HG02642 (cell line): ENCODE results near the gene BCL7A.
"Not testable (repeated sequence)": the region's sequence is repeated elsewhere in the genome, so short reads cannot be mapped to it uniquely, and the experiment has no call there.

Experiments used
- ATAC-seq: cut with Tn5 transposase; IDR thresholded peaks from one replicate; pipeline ENCODE4 v1.9.1; 2021; ENCODE audit warnings: mild to moderate bottlenecking; ENCODE audit not compliant: unreplicated experiment, poor library complexity

Gene BCL7A

DNA sequence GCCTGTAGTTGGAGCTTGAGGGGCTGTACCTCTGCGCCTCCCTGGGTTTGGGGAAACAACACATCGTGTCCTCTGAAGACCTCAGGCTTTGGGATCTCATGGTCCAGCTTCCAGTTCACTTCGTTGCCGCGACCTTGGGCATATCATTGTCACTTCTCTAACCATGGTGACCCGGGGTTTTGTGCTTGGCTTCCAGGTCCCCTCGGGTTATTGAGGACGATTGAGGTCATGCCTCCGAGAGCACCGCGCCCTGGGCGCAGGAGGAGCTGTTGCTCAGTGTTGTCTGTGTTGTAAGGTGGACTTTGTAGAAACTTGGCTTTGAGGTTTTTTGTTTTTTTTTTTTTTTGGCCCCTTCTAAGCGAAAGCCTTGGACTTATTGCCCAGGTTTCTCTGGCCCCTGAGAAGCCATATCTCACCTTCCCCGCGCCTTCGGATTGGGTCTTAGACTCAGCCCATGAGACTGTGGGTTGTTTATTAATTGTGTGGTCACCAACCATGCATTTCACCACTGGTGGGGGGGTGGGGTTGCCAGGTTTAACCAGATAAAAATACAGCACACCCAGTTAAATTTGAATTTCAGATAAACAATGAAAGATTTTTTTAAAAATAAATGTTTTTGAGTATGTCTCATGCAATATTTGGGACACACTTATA is 2.6 kb downstream of the BCL7A start:
- no peak for ATAC-seq

DNA sequence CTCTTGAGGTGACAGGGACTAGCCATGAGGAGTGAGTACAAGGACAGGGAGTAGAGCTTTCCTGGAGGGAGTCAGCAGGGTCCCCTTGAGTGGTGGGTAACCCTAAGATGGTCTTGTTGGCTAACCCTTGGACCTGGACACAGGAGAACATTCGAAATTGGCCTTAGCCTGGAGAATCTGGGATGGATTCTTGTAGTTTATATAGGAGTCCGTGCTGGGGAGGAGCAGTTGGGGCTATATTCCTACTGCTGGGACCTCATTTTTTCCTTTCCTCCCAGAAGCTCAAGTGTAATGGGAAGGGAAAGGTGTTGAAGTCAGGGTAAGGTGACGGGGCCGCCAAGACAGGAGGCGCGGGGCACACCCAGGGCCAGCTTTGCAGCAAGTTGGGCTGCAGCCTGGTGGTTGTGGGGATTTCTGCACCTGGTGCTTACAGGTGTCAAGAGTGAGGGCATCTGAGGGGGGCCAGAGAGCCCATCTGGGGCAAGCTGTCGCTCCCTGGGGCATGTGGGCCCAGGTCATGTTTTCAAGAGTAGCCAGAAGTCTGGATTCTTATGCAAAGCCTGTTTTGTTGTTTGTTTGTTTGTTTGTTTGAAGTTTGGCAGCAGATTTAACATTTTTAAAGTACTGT is 5.1 kb downstream of the BCL7A start:
- no peak for ATAC-seq

DNA sequence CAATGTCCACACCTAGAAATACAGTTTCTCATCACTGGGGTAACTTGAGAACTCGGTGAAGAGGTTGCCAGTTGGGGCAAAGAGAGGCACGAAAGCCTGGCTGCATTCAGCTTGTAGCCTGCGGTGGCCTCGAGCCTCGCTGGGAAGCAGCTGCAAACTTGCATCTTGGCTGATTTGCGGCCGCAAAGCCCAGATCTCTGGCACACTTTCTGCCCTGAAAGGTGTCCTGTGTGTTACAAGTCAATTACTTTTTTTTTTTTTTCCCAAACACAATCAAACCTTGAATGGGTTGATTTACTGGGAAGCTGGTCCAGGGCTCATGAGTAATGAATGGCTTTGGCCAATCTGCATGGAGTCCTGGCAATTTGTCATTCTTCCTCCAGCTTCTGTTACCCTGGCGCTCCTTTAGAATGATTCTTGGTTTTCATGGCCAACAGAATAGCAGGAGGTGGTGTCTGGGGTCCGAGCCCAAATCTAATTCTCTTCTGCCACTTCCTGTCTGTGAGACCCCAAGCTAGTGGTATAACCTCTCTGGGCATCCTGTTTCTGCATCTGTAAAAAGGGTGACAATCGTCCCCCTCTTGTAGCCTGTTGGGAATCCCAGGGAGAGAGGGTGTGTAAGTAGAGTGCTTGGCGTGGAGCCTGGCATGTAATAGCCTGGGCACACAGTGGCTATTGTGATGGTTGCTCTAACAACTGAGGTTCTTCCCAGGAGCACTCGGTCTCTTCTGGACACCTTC is 6.7 kb downstream of the BCL7A start:
- no peak for ATAC-seq

GRCh38 chr12:122028905-122029560 is 7.3 kb downstream of the BCL7A start:
- peak; percentile 51 for ATAC-seq

DNA sequence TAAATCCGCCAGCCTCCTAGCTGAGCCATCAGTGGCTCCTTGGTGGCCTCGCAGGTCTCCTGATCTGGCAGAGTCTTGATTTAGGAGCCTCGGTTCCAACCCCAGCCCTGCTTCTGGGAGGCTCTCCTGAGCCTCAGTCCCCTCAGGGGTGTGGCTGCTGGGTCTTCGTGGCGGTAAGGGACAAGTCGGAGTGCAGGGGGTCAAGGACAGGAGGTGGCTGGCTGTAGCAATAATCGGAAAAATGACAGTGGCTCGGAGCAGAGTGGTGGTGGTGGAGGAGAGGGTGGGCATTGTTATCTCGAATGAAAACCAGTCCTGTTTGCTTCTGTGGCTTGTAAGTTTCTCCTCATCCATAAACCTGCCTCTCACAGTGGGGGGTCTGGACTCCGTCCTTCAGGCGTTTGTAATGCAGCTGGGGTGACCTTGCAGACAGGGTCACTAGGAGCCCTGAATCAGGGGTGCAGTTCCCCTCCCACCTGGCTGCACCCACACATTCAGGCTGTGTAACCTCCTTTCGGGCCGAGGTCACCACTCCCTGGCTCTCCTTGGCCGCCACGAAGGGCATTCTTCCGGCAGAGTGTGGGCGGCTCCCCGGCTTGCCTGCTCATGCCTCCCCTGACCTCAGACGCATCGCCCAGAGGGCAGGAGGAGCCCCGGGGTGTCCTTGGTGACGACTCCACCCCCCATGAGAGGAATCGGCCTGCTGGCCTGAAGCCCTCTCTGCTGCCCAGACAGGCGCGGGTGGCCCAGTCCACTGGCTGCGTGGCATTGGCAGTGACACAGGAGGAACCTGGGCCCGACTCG is 8.1 kb downstream of the BCL7A start:
- no peak for ATAC-seq

DNA sequence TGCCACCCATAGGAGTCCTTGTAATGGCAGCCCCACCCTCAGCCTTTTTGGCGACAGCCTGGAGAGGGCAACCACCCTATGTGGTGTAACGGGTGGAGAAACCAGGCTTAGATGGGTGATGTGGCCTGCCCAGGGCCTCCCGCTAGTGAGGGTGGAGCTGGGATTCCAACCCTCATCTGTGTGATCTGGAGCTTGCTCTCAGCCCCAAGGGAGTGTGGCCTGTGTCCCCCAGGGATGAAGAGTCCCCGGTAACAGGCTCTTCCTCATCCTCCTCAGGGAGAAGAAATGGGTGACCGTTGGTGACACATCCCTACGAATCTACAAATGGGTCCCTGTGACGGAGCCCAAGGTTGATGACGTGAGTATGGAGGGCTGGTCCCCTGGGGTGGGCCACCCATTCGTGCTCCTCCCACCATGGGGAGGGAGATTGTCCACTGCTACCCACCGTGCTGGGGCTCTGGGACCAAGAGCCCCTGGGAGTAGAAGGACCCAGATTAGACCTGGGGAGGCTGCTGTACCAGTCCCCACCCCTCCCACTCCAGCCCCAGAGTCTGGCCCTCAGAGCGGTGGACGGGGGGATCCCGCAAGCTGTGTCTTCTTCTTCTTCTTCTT is 8.8 kb downstream of the BCL7A start:
- ATAC-seq: no peak

DNA sequence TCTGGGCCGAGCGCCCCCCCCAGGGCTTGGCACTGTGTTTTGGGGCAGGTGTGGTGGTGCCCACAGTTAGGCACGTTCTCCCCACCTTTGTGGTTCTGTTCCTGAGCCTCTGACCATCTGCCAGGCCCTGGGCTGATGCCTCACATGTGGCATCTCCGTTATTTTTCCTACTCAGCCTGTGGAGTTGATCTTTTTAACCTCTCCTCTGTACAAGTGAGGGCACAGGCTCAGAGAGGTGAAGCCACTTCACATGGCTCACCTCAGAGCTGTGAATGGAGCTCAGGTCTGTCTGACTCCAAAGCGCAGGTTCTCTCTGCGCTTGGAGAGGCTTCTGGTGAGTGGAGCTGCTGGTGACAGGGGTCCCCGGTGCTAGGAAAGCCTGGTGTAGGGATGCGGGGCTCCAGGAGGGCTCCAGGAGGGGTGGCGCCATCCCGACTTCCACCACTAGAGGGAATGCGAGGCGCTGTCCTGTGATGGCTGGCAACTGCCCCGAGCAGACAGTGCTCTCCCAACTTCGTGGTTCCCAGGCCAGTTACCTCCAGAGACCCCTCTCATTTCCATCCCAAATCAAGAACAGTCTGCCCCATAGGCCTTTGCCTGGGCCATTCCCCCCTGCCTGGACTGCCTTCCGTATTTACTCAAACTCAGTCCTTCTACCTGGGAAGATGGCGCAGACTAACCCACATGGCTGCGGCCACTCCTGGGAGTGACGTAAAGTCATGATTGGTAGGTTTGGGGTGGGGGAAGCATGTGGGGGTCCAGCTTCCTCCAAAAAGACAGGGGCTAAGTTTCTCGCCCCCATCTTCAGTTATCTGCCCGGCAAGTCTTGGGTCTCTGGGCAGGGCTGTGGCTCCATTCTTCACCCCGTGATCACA is 9.9 kb downstream of the BCL7A start:
- ATAC-seq: no peak

GRCh38 chr12:122032580-122032979 is 10.9 kb downstream of the BCL7A start:
- no peak for ATAC-seq

- no peak for ATAC-seq
Measured at GRCh38 chr12:122035292-122035691, 13.6 kb downstream of the BCL7A start.

DNA sequence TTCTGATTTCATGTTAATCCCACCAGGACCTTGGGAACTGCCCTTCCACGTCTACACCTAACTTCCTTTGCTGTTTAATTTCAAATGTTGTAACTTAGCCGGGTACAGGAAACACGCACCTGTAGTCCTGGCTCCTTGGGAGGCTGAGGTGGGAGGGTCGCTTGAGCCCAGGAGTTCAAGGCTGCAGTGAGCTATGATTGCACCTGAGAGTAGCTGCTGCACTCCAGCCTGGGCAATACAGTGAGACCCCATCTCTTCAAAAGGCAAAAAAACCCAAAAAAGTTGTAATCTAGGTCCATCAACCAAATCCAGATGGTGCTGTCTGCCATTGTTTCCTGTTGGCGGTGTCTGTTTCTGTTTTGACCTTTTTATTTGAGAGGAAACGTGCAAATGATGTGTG is 14.5 kb downstream of the BCL7A start:
- no peak for ATAC-seq

- ATAC-seq: no peak
Measured at GRCh38 chr12:122040579-122041386, 19.1 kb downstream of the BCL7A start.

DNA sequence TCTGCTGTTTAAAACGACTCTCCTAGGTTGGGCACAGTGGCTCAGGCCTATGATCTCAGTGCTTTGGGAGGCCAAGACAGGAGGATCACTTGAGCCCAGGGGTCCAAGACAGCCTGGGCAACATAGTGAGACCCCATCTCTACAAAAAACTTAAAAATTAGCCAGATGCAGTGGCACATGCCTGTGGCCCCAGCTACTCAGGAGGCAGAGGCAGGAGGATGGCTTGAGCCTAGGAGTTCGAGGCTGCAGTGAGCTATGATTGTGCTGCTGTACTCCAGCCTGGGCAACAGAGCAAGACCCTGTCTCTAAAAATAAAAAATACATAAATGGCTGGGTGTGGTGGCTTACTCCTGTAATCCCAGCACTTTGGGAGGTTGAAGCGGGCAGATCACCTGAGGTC is 19.8 kb downstream of the BCL7A start:
- not testable (repeated sequence) for ATAC-seq

DNA sequence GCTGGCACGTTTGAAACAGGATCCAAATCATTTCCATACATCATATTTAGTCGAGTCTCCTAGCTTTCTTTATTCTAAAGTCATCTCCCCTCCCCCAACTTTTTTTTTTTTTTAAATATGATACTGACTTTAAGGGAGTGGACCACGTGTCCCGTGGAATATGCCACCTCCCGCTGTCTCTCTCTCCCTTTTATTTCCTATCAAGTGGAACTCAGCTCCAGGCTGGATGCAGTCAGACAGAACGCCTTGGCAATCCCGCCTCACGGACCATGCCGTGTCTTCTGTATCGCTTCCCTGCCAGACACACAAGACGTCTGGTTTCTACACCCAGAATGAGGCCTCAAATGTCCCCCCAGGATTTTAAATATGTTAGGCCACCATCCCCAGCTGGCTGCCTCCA is 21.2 kb downstream of the BCL7A start:
- no peak for ATAC-seq

- ATAC-seq: no peak
Measured at GRCh38 chr12:122043476-122043875, 21.8 kb downstream of the BCL7A start.

DNA sequence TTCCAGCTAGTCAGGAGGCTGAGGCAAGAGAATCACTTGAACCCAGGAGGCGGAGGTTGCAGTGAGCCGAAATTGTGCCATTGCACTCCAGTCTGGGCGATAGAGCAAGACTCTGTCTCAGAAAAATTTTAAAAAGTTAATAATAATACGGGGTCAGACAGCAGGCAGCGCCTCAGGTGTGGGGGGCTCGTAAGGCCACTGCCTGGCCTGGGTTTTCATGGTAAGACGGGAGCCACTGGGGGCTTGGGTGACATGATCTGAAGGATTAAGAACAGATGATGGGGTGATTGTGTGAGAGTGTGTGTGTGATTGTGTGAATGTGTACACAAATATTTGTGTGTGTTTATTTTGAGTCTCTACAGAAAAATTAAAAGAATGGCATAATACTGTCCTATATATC is 23.6 kb downstream of the BCL7A start:
- ATAC-seq: no peak

DNA sequence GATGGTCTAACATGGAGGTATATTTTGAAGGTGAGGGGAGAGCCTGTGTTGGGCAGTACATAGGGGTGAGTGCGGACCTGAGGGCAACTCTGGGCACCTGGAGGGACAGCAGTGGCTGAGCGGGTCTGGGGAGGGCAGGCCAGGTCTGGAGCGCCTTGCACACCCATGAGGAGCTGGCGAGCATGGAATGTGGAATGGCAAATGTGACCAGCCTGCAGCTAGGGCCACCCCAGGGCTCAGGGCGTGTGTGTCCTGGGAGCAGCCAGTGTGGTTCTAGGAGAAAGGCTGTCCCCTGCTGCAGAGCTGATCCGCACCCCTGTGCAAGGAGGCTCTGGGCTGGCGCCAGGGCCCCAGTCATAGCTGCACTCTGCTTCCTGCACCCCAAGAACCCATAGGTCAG is 24.5 kb downstream of the BCL7A start:
- ATAC-seq: no peak

DNA sequence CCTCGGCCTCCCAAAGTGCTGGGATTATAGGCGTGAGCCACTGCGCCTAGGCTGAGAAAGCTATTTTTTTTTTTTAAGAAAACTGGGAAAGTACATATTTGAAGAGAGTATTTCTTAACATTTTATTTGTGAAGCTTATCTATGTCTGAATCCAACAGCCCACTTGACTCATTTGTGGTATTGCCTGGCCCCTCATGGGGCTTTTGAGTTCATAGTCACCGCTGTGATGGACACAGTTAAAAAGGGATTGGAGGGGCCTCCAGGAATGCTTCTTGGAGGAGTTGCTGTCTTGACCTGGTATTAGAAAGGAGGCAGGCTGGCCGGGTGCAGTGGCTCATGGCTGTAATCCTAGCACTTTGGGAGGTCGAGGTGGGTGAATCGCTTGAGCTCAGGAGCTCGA is 26.5 kb downstream of the BCL7A start:
- ATAC-seq: no peak

- no peak for ATAC-seq
Measured at GRCh38 chr12:122049827-122050226, 28.1 kb downstream of the BCL7A start.
